Caco-2 (cell line): ENCODE results near the gene TTBK2. TPM values are rescaled to one million over a fixed set of nuclear protein-coding genes. Genes with fewer than 3 reads are reported as not detected.

Source experiments
- BruUV-seq: library from RNA; stranded (reverse); fragments of 400-500 nt; replicated peaks from 2 replicates; lab custom pipeline; 2021; lab: Mats Ljungman, UMichigan
- CTCF ChIA-PET: fragments of 300-600 bp; sonication (Branson Sonifier 250); formaldehyde crosslinking; loops from one replicate; lab custom pipeline; 2022; ENCODE audit warnings: antibody characterized with exemption; lab: Charles Lee
- POLR2A ChIA-PET: fragments of 300-600 bp; sonication (Branson Sonifier 250); formaldehyde crosslinking; loops from one replicate; lab custom pipeline; 2022; ENCODE audit warnings: antibody characterized with exemption; lab: Charles Lee
- DNase-seq, 2 experiments: peaks; one replicate each; pipeline versions ENCODE4 v3.0.0 to v3.0.0-alpha.2; 2020 to 2022
- H3K27me3 ChIP-seq: replicated peaks from 2 replicates; pipeline ENCODE4 v1.6.0; 2011; ENCODE audit warnings: low read length; ENCODE audit not compliant: control insufficient read depth, insufficient read depth
- H3K36me3 ChIP-seq: 2 replicates; pipeline ENCODE4 v1.5.1; 2011; ENCODE audit warnings: low read length; ENCODE audit not compliant: control insufficient read depth, insufficient read depth
- H3K4me1 ChIP-seq: fragments of 250-450 bp; sonication (Bioruptor Pico); 2 replicates; pipeline ENCODE4 v1.5.1; 2020; ENCODE audit warnings: mild to moderate bottlenecking
- H3K4me3 ChIP-seq: 2 replicates; pipeline ENCODE4 v1.5.1; 2011; ENCODE audit warnings: low read depth, mild to moderate bottlenecking, control low read depth, low read length
- H3K9me3 ChIP-seq: fragments of 250-450 bp; sonication (Bioruptor Pico); 2 replicates; pipeline ENCODE4 v1.5.1; 2020; ENCODE audit warnings: mild to moderate bottlenecking, moderate library complexity
- H3K27ac Mint-ChIP-seq: one replicate; pipeline ENCODE4 v1.8.0; 2022; ENCODE audit warnings: mixed read lengths; ENCODE audit not compliant: unreplicated experiment
- H3K27me3 Mint-ChIP-seq: one replicate; pipeline ENCODE4 v1.8.0; 2022; ENCODE audit warnings: mixed read lengths; ENCODE audit not compliant: insufficient read depth, unreplicated experiment
- H3K36me3 Mint-ChIP-seq: one replicate; pipeline ENCODE4 v1.8.0; 2022; ENCODE audit warnings: mild to moderate bottlenecking, mixed read lengths; ENCODE audit not compliant: insufficient read depth, unreplicated experiment
- H3K4me1 Mint-ChIP-seq: one replicate; pipeline ENCODE4 v1.8.0; 2022; ENCODE audit warnings: low read depth, mixed read lengths; ENCODE audit not compliant: unreplicated experiment
- H3K4me3 Mint-ChIP-seq: one replicate; pipeline ENCODE4 v1.8.0; 2022; ENCODE audit warnings: mild to moderate bottlenecking, moderate library complexity, mixed read lengths; ENCODE audit not compliant: unreplicated experiment
- H3K9me3 Mint-ChIP-seq: one replicate; pipeline ENCODE4 v1.8.0; 2022; ENCODE audit warnings: mixed read lengths; ENCODE audit not compliant: unreplicated experiment
- CTCF ChIP-seq, 2 experiments: fragments of 200-600 bp in 1 of 2; IDR thresholded peaks; 1 replicate in 1 of 2; 2 replicates in 1 of 2; pipeline versions ENCODE4 v1.5.1 to v1.8.0; 2011 to 2022; ENCODE audit warnings: antibody characterized with exemption in 1 of 2, control low read depth in 1 of 2, inconsistent platforms in 1 of 2, low read depth in 1 of 2, low read length in 1 of 2, mild to moderate bottlenecking in 1 of 2, moderate library complexity in 1 of 2; ENCODE audit not compliant: insufficient read depth in 1 of 2, severe bottlenecking in 1 of 2, unreplicated experiment in 1 of 2
- intact Hi-C: fragments of 100-400 bp; cut with micrococcal nuclease; formaldehyde crosslinking; loops from one replicate; pipeline ENCODE4 v1.10.0; 2022; ENCODE audit not compliant: unreplicated experiment
- total RNA-seq: library from RNA; stranded (reverse); gene quantifications from 2 replicates; pipeline ENCODE4 v1.2.3, GENCODE V29; 2022

Gene TTBK2
- total RNA-seq, 1 experiment from 2014 or later = 10.1 TPM

DNA sequence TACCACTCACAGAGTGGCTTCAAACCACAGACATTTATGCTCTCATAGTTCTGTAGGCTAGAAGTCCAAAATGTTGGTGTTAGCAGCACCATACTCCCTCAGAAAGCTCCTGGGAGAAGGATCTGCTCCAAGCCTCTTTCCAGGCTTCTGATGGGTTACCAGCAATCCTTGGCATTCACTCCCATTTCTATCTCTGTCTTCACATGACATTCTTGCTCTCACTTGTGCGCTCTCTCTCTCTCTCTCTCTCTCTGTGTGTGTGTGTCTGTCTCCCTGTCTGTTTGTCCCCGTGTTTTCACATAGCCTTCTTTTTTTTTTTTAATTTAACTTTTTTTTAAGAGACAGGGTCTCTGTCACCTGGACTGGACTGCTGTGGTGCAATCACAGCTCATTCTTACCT is 209.9 kb downstream of the TTBK2 start:
- no TSS peak for BruUV-seq
- TF ChIP-seq CTCF (IDR thresholded peaks at IDR 0.05; ENCODE audit: insufficient read depth in 1 of 2, low read depth in 1 of 2, low read length in 1 of 2, severe bottlenecking in 1 of 2, unreplicated experiment in 1 of 2) = no peak
- intact Hi-C loops = no loop called here
- Mint-ChIP-seq H3K36me3 (no peaks in the 10 kb centered on the region), H3K27ac (no peak overlapping the region), H3K4me1 (no peaks in the 10 kb centered on the region), H3K4me3 (no peak overlapping the region), H3K9me3 (no peaks in the 10 kb centered on the region), H3K27me3 (no peaks in the 10 kb centered on the region)
- ChIA-PET CTCF (interaction anchor here (0.7 kb wide), 1 partner anchor 218 kb away, joined by 4 read pairs; no protein-coding TSS in a partner anchor), POLR2A (no interaction called here)
- Histone ChIP-seq H3K4me3 (no peak overlapping the region), H3K27me3 (no peaks in the 10 kb centered on the region), H3K9me3 (no peaks in the 10 kb centered on the region), H3K4me1 (no peaks in the 10 kb centered on the region), H3K36me3 (no peaks in the 10 kb centered on the region)
- DNase-seq = no peak

- H3K36me3 ChIP-seq = no peaks in the 10 kb centered on the region
- H3K27me3 ChIP-seq = no peaks in the 10 kb centered on the region
- no peak for DNase-seq
- POLR2A ChIA-PET = no interaction called here
- no TSS peak for BruUV-seq
- Mint-ChIP-seq H3K27me3 (no peaks in the 10 kb centered on the region), H3K4me1 (no peaks in the 10 kb centered on the region), H3K4me3 (no peak overlapping the region), H3K9me3 (no peaks in the 10 kb centered on the region), H3K36me3 (no peaks in the 10 kb centered on the region), H3K27ac (no peak overlapping the region)
- H3K4me3 ChIP-seq = no peak overlapping the region
- TF ChIP-seq CTCF (IDR thresholded peaks at IDR 0.05; ENCODE audit: insufficient read depth in 1 of 2, low read depth in 1 of 2, low read length in 1 of 2, severe bottlenecking in 1 of 2, unreplicated experiment in 1 of 2) = no peak
- no peaks in the 10 kb centered on the region for H3K9me3 ChIP-seq
- H3K4me1 ChIP-seq = no peaks in the 10 kb centered on the region
- CTCF ChIA-PET = interaction anchor here (1.0 kb wide), 1 partner anchor 15 kb away, joined by 4 read pairs; no protein-coding TSS in a partner anchor
- intact Hi-C loops = loop anchor here (10.0 kb wide), 1 partner anchor 497 kb away; no protein-coding TSS in a partner anchor
These were observed 212.6 kb downstream of the TTBK2 start for GRCh38 chr15:42707873-42708544.

DNA sequence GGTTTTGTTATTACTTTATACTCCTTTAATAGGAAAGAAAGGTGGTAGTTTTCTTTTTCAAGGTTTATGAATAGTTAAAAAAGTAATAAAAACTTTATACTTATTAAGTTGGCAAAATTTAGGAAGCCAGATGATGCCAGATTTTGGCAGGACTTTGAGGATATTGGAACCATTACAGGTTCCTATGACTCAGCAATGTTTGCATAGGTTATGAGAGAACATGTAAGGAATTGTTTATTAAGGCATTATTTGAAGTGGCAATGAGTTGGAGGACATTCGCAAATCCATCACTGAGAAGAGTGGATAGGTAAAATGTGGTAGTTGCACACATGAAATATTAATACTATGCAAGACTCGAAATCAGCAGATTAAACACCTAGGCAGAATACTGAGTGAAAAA is 213.5 kb downstream of the TTBK2 start:
- no peak overlapping the region for H3K4me3 ChIP-seq
- Mint-ChIP-seq H3K9me3 (no peaks in the 10 kb centered on the region), H3K36me3 (no peaks in the 10 kb centered on the region), H3K4me1 (no peaks in the 10 kb centered on the region), H3K4me3 (no peak overlapping the region), H3K27ac (no peak overlapping the region), H3K27me3 (no peaks in the 10 kb centered on the region)
- H3K4me1 ChIP-seq = no peaks in the 10 kb centered on the region
- no peaks in the 10 kb centered on the region for H3K9me3 ChIP-seq
- intact Hi-C loops = loop anchor here (10.0 kb wide), 1 partner anchor 498 kb away; no protein-coding TSS in a partner anchor
- no peaks in the 10 kb centered on the region for H3K36me3 ChIP-seq
- H3K27me3 ChIP-seq = no peaks in the 10 kb centered on the region
- no peak for TF ChIP-seq CTCF (IDR thresholded peaks at IDR 0.05; ENCODE audit: insufficient read depth in 1 of 2, low read depth in 1 of 2, low read length in 1 of 2, severe bottlenecking in 1 of 2, unreplicated experiment in 1 of 2)
- no peak for DNase-seq
- ChIA-PET CTCF (interaction anchor here (1.4 to 2.0 kb wide), 2 partner anchors 16 to 220 kb away, joined by 3 to 6 read pairs; no protein-coding TSS in a partner anchor), POLR2A (no interaction called here)
- no TSS peak for BruUV-seq
